Right lobe of liver (tissue), 6 donors: ENCODE measurements around the gene NUTM1. TPM values are rescaled to one million over a fixed set of nuclear protein-coding genes. Genes with fewer than 3 reads are reported as not detected.
A peak's percentile ranks its signal among the peaks of the same experiment; 100 is the strongest.
"Not testable (repeated sequence)": the region's sequence is repeated elsewhere in the genome, so short reads cannot be mapped to it uniquely, and the experiment has no call there.

ENCODE experiments used
- ATAC-seq, 4 donors: fragments of 200-7000 bp; cut with Tn5 transposase; one replicate each; pipeline ENCODE4 v1.9.1; 2020; ENCODE audit warnings: mild to moderate bottlenecking in 4 of 4, moderate library complexity in 4 of 4
- DNase-seq, 3 donors: peaks; one replicate each; pipeline ENCODE4 v3.0.0-alpha.2; 2020
- H3K27ac ChIP-seq, 3 donors: fragments of 200-600 bp; one replicate each; pipeline ENCODE4 v1.8.0; 2022
- H3K27me3 ChIP-seq, 2 donors: fragments of 200-600 bp; one replicate each; pipeline ENCODE4 v1.8.0; 2022
- H3K36me3 ChIP-seq, 4 donors: fragments of 200-600 bp; sonication (generic) in 1 of 4; one replicate each; pipeline versions ENCODE4 v1.5.1 to v1.8.0; 2017 to 2022; ENCODE audit warnings: control low read depth in 1 of 4
- H3K4me1 ChIP-seq, 4 donors: fragments of 200-600 bp; sonication (generic) in 1 of 4; one replicate each; pipeline versions ENCODE4 v1.5.1 to v1.8.0; 2017 to 2022; ENCODE audit warnings: control low read depth in 1 of 4
- H3K4me3 ChIP-seq, 3 donors: fragments of 200-600 bp; one replicate each; pipeline ENCODE4 v1.8.0; 2022
- H3K9me3 ChIP-seq, 4 donors: fragments of 200-600 bp; sonication (generic) in 1 of 4; one replicate each; pipeline versions ENCODE4 v1.5.1 to v1.8.0; 2017 to 2022; ENCODE audit warnings: control low read depth in 1 of 4
- POLR2A ChIP-seq: fragments of 450-650 bp; IDR thresholded peaks from one replicate; pipeline ENCODE4 v1.6.1; 2017; ENCODE audit warnings: antibody characterized with exemption, mild to moderate bottlenecking
- WGBS: methylation state at CpG from one replicate; pipeline ENCODE4 v1.1.6; 2018; ENCODE audit warnings: low coverage, low lambda C conversion rate; ENCODE audit not compliant: insufficient coverage; ENCODE audit errors: missing lambda C conversion rate; 5-methylcytosine and 5-hydroxymethylcytosine counted together
- intact Hi-C, 2 donors: fragments of 100-400 bp; cut with DNase I; formaldehyde crosslinking; loops; one replicate each; pipeline versions ENCODE4 v1.11.2 to v1.14.1; 2022
- total RNA-seq, 6 experiments: library from RNA; depleted of rRNA in 2 of 6; stranded (reverse); fragments of >200 nt in 2 of 6; fragmentation: NEBNext Ultra II Directional in 3 of 6; extraction: Animal tissue kit (Norgen Biotek cat#: 25700) in 3 of 6; gene quantifications; one replicate each; pipeline versions ENCODE4 v1.1.0 to v1.2.4, GENCODE V29; 2016 to 2023
- TF ChIP-seq, protein P1 (sequence below), 4 donors: fragments of 200-600 bp in 3 of 4; fragments of 450-650 bp in 1 of 4; IDR thresholded peaks; one replicate each; pipeline versions ENCODE4 v1.5.1 to v1.8.0; 2016 to 2022; ENCODE audit warnings: antibody characterized with exemption in 4 of 4, mild to moderate bottlenecking in 2 of 4
- donor health status: DM: no; HTN: yes; CAD: no.
- donor health status: DM: no; HTN: no; CAD: no.
- donor health status: DM: no; HTN: no; CAD: no.
- donor health status: DM: no; HTN: yes; CAD: no.
- donor health status: DM: no; HTN: yes; CAD: no.

Gene NUTM1
- total RNA-seq, 6 experiments from 2014 or later = not detected

DNA sequence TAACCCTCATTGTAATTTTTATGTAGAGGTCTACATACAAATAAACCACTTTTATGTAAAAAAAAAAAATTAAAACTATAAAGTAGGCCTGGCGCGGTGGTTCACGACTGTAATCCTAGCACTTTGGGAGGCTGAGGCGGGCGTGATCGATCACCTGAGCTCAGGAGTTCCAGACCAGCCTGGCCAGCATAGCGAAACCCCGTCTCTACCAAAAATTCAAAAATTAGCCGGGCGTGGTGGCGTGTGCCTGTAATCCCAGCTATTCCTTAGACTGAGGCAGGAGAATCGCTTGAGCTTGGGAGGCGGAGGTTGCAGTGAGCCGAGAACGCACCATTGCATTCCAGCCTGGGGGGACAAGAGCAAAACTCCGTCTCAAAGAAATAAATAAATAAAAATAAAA is 4.8 kb upstream of the NUTM1 start:
- DNase-seq = no peak
- Histone ChIP-seq H3K4me1 (peaks cover 0 to 12% (median 0%) of the 10 kb centered on the region in 4 donors), H3K27ac (peak overlapping the region in 1 of 3 donors; percentile 91), H3K9me3 (no peaks in the 10 kb centered on the region), H3K27me3 (no peaks in the 10 kb centered on the region), H3K36me3 (peaks cover 0 to 2% (median 0%) of the 10 kb centered on the region in 4 donors), H3K4me3 (peak overlapping the region in 2 of 3 donors; percentile 87 to 89)
- no peak for ATAC-seq
- intact Hi-C loops = no loop called here
- WGBS = 79% methylated on average over 16 of the region's 16 CpGs
- TF ChIP-seq POLR2A = no peak

DNA sequence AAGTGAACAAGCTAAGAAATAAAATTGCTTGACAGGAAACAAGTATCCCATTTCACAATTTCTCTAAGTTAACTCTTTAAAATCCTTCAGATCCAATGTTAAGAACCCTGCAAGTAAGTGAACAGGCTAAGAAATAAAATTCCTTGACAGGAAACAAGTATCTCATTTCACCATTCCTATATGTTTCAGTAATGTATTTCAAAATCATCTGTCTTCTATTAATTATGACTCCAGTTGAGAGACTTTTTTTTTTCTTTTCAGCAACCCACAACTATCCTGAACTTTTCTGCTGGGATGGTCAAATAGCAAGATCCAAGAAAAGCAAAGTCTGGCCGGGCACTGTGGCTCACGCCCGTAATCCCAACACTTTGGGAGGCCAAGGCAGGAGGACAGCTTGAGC is 3.2 kb upstream of the NUTM1 start:
- Histone ChIP-seq H3K27me3 (no peaks in the 10 kb centered on the region), H3K4me3 (no peak overlapping the region), H3K9me3 (no peaks in the 10 kb centered on the region), H3K36me3 (peaks cover 0 to 2% (median 0%) of the 10 kb centered on the region in 4 donors), H3K4me1 (peaks cover 0 to 12% (median 0%) of the 10 kb centered on the region in 4 donors), H3K27ac (no peak overlapping the region)
- 87% methylated on average over 3 of the region's 3 CpGs for WGBS
- TF ChIP-seq POLR2A = no peak
- TF ChIP-seq, protein P1, sequence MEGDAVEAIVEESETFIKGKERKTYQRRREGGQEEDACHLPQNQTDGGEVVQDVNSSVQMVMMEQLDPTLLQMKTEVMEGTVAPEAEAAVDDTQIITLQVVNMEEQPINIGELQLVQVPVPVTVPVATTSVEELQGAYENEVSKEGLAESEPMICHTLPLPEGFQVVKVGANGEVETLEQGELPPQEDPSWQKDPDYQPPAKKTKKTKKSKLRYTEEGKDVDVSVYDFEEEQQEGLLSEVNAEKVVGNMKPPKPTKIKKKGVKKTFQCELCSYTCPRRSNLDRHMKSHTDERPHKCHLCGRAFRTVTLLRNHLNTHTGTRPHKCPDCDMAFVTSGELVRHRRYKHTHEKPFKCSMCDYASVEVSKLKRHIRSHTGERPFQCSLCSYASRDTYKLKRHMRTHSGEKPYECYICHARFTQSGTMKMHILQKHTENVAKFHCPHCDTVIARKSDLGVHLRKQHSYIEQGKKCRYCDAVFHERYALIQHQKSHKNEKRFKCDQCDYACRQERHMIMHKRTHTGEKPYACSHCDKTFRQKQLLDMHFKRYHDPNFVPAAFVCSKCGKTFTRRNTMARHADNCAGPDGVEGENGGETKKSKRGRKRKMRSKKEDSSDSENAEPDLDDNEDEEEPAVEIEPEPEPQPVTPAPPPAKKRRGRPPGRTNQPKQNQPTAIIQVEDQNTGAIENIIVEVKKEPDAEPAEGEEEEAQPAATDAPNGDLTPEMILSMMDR (IDR thresholded peaks at IDR 0.05) = no peak
- intact Hi-C loops = loop anchor here in 1 of 2 donors (10.0 kb wide), 1 partner anchor 245 kb away; the partner anchor contains the start of gene GOLGA8B
- ATAC-seq (no peak), DNase-seq (no peak)

DNA sequence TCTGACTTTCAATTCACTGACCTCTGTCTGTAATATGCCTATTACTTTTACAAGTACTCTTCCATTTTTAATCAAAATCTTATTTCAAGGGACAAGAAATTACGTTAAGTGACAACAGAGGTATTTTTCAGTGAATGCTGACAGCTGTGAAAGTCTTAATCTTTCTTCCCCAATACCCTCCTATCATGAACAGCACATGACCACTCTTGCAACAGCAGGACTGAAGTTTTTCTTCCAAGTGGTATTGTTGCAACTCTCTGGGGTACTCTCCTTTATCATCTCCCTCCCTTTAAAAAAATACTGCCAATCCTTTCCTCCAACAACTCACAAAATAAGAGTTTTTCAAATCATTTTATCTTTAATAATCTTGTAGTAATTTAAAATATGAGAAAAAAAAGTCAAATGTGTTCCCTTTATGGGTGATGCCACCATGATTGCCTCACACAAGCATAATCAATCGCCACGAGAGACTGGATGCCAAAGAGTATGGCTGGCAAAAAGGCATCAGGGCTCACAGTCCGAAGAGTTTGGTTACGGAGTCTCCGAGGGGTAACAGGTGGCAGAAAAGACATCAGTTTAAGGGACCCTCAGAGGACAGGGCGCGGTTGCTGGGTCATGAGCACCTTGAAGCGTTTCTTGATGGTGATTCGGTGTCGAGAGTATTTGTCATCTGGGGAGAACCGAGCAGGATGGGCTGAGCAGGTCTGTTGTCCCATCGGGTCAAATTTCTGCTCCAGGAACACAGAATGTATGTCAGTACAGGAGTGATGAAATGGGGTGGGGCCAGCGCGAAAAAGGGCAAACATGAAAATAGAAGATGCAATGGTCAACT is 1.5 kb upstream of the NUTM1 start:
- Histone ChIP-seq H3K27ac (no peak overlapping the region), H3K4me1 (peaks cover 0 to 12% (median 0%) of the 10 kb centered on the region in 4 donors), H3K9me3 (no peaks in the 10 kb centered on the region), H3K36me3 (peaks cover 0 to 2% (median 0%) of the 10 kb centered on the region in 4 donors), H3K27me3 (no peaks in the 10 kb centered on the region), H3K4me3 (peak overlapping the region in 2 of 3 donors; percentile 48 to 72)
- TF ChIP-seq, protein P1 (IDR thresholded peaks at IDR 0.05) = no peak
- TF ChIP-seq POLR2A = no peak
- DNase-seq (no peak), ATAC-seq (no peak)
- WGBS = 82% methylated on average over 9 of the region's 15 CpGs
- intact Hi-C loops = loop anchor here in 1 of 2 donors (10.0 kb wide), 1 partner anchor 243 kb away; the partner anchor contains the start of gene GOLGA8B

GRCh38 chr15:34342213-34342736 is 840 bp upstream of the NUTM1 start:
- DNase-seq, H3K9me3 ChIP-seq, H3K27me3 ChIP-seq, ATAC-seq, H3K4me1 ChIP-seq, H3K36me3 ChIP-seq: not testable (repeated sequence)
- 25% methylated on average over 22 of the region's 26 CpGs for WGBS
- Histone ChIP-seq H3K27ac (peak overlapping the region; percentile 81 to 89 (median 83)), H3K4me3 (peak overlapping the region; percentile 48 to 72 (median 63))
- intact Hi-C loops = loop anchor here in 1 of 2 donors (10.0 kb wide), 1 partner anchor 243 kb away; the partner anchor contains the start of gene GOLGA8B

DNA sequence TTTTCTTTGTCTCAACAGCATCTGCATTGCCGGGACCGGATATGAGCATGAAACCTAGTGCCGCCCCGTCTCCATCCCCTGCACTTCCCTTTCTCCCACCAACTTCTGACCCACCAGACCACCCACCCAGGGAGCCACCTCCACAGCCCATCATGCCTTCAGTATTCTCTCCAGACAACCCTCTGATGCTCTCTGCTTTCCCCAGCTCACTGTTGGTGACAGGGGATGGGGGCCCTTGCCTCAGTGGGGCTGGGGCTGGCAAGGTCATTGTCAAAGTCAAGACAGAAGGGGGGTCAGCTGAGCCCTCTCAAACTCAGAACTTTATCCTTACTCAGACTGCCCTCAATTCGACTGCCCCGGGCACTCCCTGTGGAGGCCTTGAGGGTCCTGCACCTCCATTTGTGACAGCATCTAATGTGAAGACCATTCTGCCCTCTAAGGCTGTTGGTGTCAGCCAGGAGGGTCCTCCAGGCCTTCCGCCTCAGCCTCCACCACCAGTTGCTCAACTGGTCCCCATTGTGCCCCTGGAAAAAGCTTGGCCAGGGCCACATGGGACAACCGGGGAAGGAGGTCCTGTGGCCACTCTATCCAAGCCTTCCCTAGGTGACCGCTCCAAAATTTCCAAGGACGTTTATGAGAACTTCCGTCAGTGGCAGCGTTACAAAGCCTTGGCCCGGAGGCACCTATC is 5.0 kb downstream of the NUTM1 start:
- no peaks in the 10 kb centered on the region for H3K4me1 ChIP-seq
- intact Hi-C loops = loop anchor here in 1 of 2 donors (10.0 kb wide), 1 partner anchor 237 kb away; the partner anchor contains the start of gene GOLGA8B
- H3K4me3 ChIP-seq = no peak overlapping the region
- ATAC-seq (no peak), DNase-seq (no peak)
- no peak for TF ChIP-seq POLR2A
- TF ChIP-seq, protein P1 (IDR thresholded peaks at IDR 0.05) = no peak
- no peaks in the 10 kb centered on the region for H3K27me3 ChIP-seq
- no peak overlapping the region for H3K27ac ChIP-seq
- 66% methylated on average over 10 of the region's 13 CpGs for WGBS
- H3K36me3 ChIP-seq = no peaks in the 10 kb centered on the region
- H3K9me3 ChIP-seq = no peaks in the 10 kb centered on the region
